ENCODE results near the gene APBA2.
"Not testable (repeated sequence)": the region's sequence is repeated elsewhere in the genome, so short reads cannot be mapped to it uniquely, and the experiment has no call there.

The APBA2 gene

GRCh38 chr15:29098652-29099051 lies 212.9 kb downstream of the APBA2 start:
- Mint-ChIP-seq H3K27ac (no peak overlapping the region), H3K4me1 (peaks cover 3% of the 10 kb centered on the region), H3K36me3 (peaks cover 8% of the 10 kb centered on the region), H3K27me3 (no peaks in the 10 kb centered on the region), H3K4me3 (no peak overlapping the region), H3K9me3 (no peaks in the 10 kb centered on the region)
- no peak for DNase-seq
- CTCF ChIA-PET: interaction anchor here (0.8 to 2.4 kb wide), 2 partner anchors 8 to 9 kb away, joined by 3 to 14 read pairs; no protein-coding TSS in a partner anchor

GRCh38 chr15:29099131-29099880 lies 213.5 kb downstream of the APBA2 start:
- Mint-ChIP-seq H3K36me3 (peaks cover 8% of the 10 kb centered on the region), H3K4me1 (peaks cover 3% of the 10 kb centered on the region), H3K9me3 (no peaks in the 10 kb centered on the region), H3K27me3 (no peaks in the 10 kb centered on the region), H3K27ac (no peak overlapping the region), H3K4me3 (no peak overlapping the region)
- no peak for DNase-seq
- CTCF ChIA-PET: interaction anchor here (0.8 to 2.4 kb wide), 3 partner anchors 8 to 37 kb away, joined by 3 to 14 read pairs (median 3); no protein-coding TSS in a partner anchor

GRCh38 chr15:29100486-29101000 lies 214.8 kb downstream of the APBA2 start:
- H3K36me3 Mint-ChIP-seq: peaks cover 5% of the 10 kb centered on the region
- peak overlapping the region; percentile 17 for H3K27ac Mint-ChIP-seq
- no peaks in the 10 kb centered on the region for H3K9me3 Mint-ChIP-seq
- no peak for DNase-seq
- no peaks in the 10 kb centered on the region for H3K27me3 Mint-ChIP-seq
- H3K4me1 Mint-ChIP-seq: peaks cover 3% of the 10 kb centered on the region
- CTCF ChIA-PET: interaction anchor here (0.8 to 2.4 kb wide), 3 partner anchors 10 to 40 kb away, joined by 3 to 14 read pairs (median 3); no protein-coding TSS in a partner anchor
- H3K4me3 Mint-ChIP-seq: no peak overlapping the region

- H3K27me3 Mint-ChIP-seq: no peaks in the 10 kb centered on the region
- no peak overlapping the region for H3K4me3 Mint-ChIP-seq
- H3K36me3 Mint-ChIP-seq: peaks cover 5% of the 10 kb centered on the region
- H3K4me1 Mint-ChIP-seq: peaks cover 3% of the 10 kb centered on the region
- no peak for DNase-seq
- CTCF ChIA-PET: interaction anchor here (0.6 to 3.0 kb wide), 14 partner anchors 9 to 368 kb away, joined by 3 to 44 read pairs (median 3); no protein-coding TSS in a partner anchor
- no peak overlapping the region for H3K27ac Mint-ChIP-seq
- no peaks in the 10 kb centered on the region for H3K9me3 Mint-ChIP-seq
Measured at GRCh38 chr15:29101491-29101890, 215.7 kb downstream of the APBA2 start.

GRCh38 chr15:29102173-29102794 lies 216.5 kb downstream of the APBA2 start:
- peak; percentile 69 for DNase-seq
- CTCF ChIA-PET: interaction anchor here (0.6 to 3.0 kb wide), 17 partner anchors 8 to 369 kb away, joined by 3 to 44 read pairs (median 3); no protein-coding TSS in a partner anchor
- not testable (repeated sequence) for H3K27me3 Mint-ChIP-seq, H3K27ac Mint-ChIP-seq, H3K36me3 Mint-ChIP-seq, H3K4me3 Mint-ChIP-seq, H3K9me3 Mint-ChIP-seq, H3K4me1 Mint-ChIP-seq

- H3K27me3 Mint-ChIP-seq: no peaks in the 10 kb centered on the region
- no peak overlapping the region for H3K4me3 Mint-ChIP-seq
- H3K36me3 Mint-ChIP-seq: peaks cover 5% of the 10 kb centered on the region
- H3K27ac Mint-ChIP-seq: no peak overlapping the region
- no peaks in the 10 kb centered on the region for H3K9me3 Mint-ChIP-seq
- H3K4me1 Mint-ChIP-seq: peaks cover 3% of the 10 kb centered on the region
- no peak for DNase-seq
- CTCF ChIA-PET: interaction anchor here (0.7 to 3.0 kb wide), 10 partner anchors 11 to 124 kb away, joined by 3 to 44 read pairs (median 3); no protein-coding TSS in a partner anchor
Measured at GRCh38 chr15:29102911-29103823, 217.4 kb downstream of the APBA2 start.

- Mint-ChIP-seq H3K27ac (no peak overlapping the region), H3K4me1 (peaks cover 3% of the 10 kb centered on the region), H3K4me3 (no peak overlapping the region), H3K27me3 (no peaks in the 10 kb centered on the region), H3K9me3 (no peaks in the 10 kb centered on the region), H3K36me3 (peaks cover 5% of the 10 kb centered on the region)
- CTCF ChIA-PET: interaction anchor here (0.6 to 3.0 kb wide), 5 partner anchors 12 to 125 kb away, joined by 3 to 44 read pairs (median 3); no protein-coding TSS in a partner anchor
- DNase-seq: peak; percentile 61
Measured at GRCh38 chr15:29103824-29104565, 218.2 kb downstream of the APBA2 start.

- peaks cover 5% of the 10 kb centered on the region for H3K36me3 Mint-ChIP-seq
- DNase-seq: no peak
- H3K4me1 Mint-ChIP-seq: peaks cover 3% of the 10 kb centered on the region
- no peak overlapping the region for H3K4me3 Mint-ChIP-seq
- H3K9me3 Mint-ChIP-seq: no peaks in the 10 kb centered on the region
- H3K27me3 Mint-ChIP-seq: no peaks in the 10 kb centered on the region
- no peak overlapping the region for H3K27ac Mint-ChIP-seq
- CTCF ChIA-PET: interaction anchor here (2.2 kb wide), 1 partner anchor 14 kb away, joined by 12 read pairs; no protein-coding TSS in a partner anchor
Measured at GRCh38 chr15:29104566-29104880, 218.7 kb downstream of the APBA2 start.

- H3K36me3 Mint-ChIP-seq: peaks cover 5% of the 10 kb centered on the region
- H3K4me1 Mint-ChIP-seq: peaks cover 3% of the 10 kb centered on the region
- H3K27ac Mint-ChIP-seq: no peak overlapping the region
- CTCF ChIA-PET: interaction anchor here (0.7 to 2.2 kb wide), 2 partner anchors 12 to 15 kb away, joined by 3 to 12 read pairs; no protein-coding TSS in a partner anchor
- H3K9me3 Mint-ChIP-seq: no peaks in the 10 kb centered on the region
- no peaks in the 10 kb centered on the region for H3K27me3 Mint-ChIP-seq
- no peak overlapping the region for H3K4me3 Mint-ChIP-seq
- DNase-seq: no peak
Measured at GRCh38 chr15:29105151-29105854, 219.5 kb downstream of the APBA2 start.

- CTCF ChIA-PET: interaction anchor here (0.7 to 2.2 kb wide), 2 partner anchors 13 to 16 kb away, joined by 3 to 12 read pairs; no protein-coding TSS in a partner anchor
- peaks cover 5% of the 10 kb centered on the region for H3K36me3 Mint-ChIP-seq
- H3K4me3 Mint-ChIP-seq: no peak overlapping the region
- peaks cover 3% of the 10 kb centered on the region for H3K4me1 Mint-ChIP-seq
- no peak overlapping the region for H3K27ac Mint-ChIP-seq
- H3K27me3 Mint-ChIP-seq: no peaks in the 10 kb centered on the region
- no peak for DNase-seq
- no peaks in the 10 kb centered on the region for H3K9me3 Mint-ChIP-seq
Measured at GRCh38 chr15:29106116-29106515, 220.3 kb downstream of the APBA2 start.

GRCh38 chr15:29106551-29107290 lies 220.9 kb downstream of the APBA2 start:
- H3K4me1 Mint-ChIP-seq: peaks cover 3% of the 10 kb centered on the region
- CTCF ChIA-PET: interaction anchor here (1.2 to 2.2 kb wide), 2 partner anchors 8 to 17 kb away, joined by 3 to 12 read pairs; no protein-coding TSS in a partner anchor
- no peak overlapping the region for H3K4me3 Mint-ChIP-seq
- DNase-seq: no peak
- H3K36me3 Mint-ChIP-seq: peaks cover 5% of the 10 kb centered on the region
- no peak overlapping the region for H3K27ac Mint-ChIP-seq
- H3K9me3 Mint-ChIP-seq: no peaks in the 10 kb centered on the region
- no peaks in the 10 kb centered on the region for H3K27me3 Mint-ChIP-seq

GRCh38 chr15:29107291-29107890 lies 221.6 kb downstream of the APBA2 start:
- H3K9me3 Mint-ChIP-seq: no peaks in the 10 kb centered on the region
- CTCF ChIA-PET: interaction anchor here (1.2 kb wide), 1 partner anchor 8 kb away, joined by 3 read pairs; no protein-coding TSS in a partner anchor
- no peak overlapping the region for H3K4me3 Mint-ChIP-seq
- no peaks in the 10 kb centered on the region for H3K27me3 Mint-ChIP-seq
- no peak overlapping the region for H3K27ac Mint-ChIP-seq
- peaks cover 4% of the 10 kb centered on the region for H3K36me3 Mint-ChIP-seq
- no peak for DNase-seq
- peaks cover 3% of the 10 kb centered on the region for H3K4me1 Mint-ChIP-seq
